Measurements from ENCODE around the gene CCL14. TPM values are rescaled to one million over a fixed set of nuclear protein-coding genes. Genes with fewer than 3 reads are reported as not detected.

CCL14 gene
- total and polyA plus RNA-seq, 2 of the 13 experiments (the other 11 are each of a cell fraction or from before 2014, with no cell fraction given), result 1.1 to 1.7 TPM

DNA sequence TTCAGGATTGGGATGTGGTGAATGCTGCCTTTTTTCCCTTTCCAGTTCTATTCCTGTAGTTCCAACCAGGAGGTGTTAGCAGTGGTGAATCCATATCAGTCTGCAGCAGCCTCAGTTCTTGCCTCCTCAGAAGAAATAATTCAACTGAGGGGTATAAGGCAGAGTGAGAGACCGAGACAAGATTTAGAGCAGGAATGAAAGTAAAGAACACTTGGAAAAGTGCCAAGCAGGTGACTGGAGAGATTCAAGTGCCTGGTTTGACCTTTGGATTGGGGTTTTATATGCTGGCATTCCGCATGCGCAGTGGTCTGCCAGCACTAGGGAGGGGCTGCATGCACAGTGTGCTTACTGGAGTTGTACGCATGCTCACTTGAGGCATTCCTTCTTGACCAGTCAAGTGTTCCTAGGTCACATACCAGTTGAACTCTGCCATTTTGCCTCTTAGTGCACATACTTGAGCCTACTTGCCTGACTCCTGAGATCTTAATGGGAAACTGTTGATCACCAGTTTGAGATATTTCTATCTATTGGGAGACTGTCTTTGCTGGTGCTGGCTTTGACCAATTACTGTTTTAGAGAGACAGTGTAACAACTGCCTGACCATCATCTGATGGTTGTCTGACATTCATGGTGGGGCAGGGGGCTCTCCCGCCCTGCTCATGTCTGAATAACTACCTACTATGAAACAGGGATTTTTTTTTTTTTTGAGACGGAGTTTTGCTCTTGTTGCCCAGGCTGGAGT lies 15.5 kb upstream of the CCL14 start (continued):
- TF ChIP-seq, protein P1, sequence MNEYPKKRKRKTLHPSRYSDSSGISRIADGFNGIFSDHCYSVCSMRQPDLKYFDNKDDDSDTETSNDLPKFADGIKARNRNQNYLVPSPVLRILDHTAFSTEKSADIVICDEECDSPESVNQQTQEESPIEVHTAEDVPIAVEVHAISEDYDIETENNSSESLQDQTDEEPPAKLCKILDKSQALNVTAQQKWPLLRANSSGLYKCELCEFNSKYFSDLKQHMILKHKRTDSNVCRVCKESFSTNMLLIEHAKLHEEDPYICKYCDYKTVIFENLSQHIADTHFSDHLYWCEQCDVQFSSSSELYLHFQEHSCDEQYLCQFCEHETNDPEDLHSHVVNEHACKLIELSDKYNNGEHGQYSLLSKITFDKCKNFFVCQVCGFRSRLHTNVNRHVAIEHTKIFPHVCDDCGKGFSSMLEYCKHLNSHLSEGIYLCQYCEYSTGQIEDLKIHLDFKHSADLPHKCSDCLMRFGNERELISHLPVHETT (CRISPR knock-in tag; conservative IDR thresholded peaks at IDR 0.05), result no peak
- TF ChIP-seq ZNF432 (CRISPR knock-in tag; IDR thresholded peaks at IDR 0.05; ENCODE audit: borderline replicate concordance) (no peak), ETS1 (CRISPR knock-in tag; IDR thresholded peaks at IDR 0.05) (no peak), MLXIP (CRISPR knock-in tag; IDR thresholded peaks at IDR 0.05; ENCODE audit: borderline replicate concordance) (no peak), ZNF468 (CRISPR knock-in tag; IDR thresholded peaks at IDR 0.05) (no peak), ZFP82 (CRISPR knock-in tag; IDR thresholded peaks at IDR 0.05; ENCODE audit: borderline replicate concordance) (no peak; the same call in 1 of the 2 replicates), PCBP2 (optimal IDR thresholded peaks at IDR 0.05; ENCODE audit: low read depth, low read length, poor library complexity, severe bottlenecking) (no peak), ZSCAN21 (CRISPR knock-in tag; IDR thresholded peaks at IDR 0.05; ENCODE audit: borderline replicate concordance) (no peak), TIGD3 (CRISPR knock-in tag; IDR thresholded peaks at IDR 0.05; ENCODE audit: borderline replicate concordance) (no peak), ZNF572 (CRISPR knock-in tag; IDR thresholded peaks at IDR 0.05) (no peak)
- TF ChIP-seq, protein P2, sequence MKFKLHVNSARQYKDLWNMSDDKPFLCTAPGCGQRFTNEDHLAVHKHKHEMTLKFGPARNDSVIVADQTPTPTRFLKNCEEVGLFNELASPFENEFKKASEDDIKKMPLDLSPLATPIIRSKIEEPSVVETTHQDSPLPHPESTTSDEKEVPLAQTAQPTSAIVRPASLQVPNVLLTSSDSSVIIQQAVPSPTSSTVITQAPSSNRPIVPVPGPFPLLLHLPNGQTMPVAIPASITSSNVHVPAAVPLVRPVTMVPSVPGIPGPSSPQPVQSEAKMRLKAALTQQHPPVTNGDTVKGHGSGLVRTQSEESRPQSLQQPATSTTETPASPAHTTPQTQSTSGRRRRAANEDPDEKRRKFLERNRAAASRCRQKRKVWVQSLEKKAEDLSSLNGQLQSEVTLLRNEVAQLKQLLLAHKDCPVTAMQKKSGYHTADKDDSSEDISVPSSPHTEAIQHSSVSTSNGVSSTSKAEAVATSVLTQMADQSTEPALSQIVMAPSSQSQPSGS (CRISPR knock-in tag; IDR thresholded peaks at IDR 0.05), result peak; percentile 59; the same call in 1 of the 2 replicates
- TF ChIP-seq, protein P3, sequence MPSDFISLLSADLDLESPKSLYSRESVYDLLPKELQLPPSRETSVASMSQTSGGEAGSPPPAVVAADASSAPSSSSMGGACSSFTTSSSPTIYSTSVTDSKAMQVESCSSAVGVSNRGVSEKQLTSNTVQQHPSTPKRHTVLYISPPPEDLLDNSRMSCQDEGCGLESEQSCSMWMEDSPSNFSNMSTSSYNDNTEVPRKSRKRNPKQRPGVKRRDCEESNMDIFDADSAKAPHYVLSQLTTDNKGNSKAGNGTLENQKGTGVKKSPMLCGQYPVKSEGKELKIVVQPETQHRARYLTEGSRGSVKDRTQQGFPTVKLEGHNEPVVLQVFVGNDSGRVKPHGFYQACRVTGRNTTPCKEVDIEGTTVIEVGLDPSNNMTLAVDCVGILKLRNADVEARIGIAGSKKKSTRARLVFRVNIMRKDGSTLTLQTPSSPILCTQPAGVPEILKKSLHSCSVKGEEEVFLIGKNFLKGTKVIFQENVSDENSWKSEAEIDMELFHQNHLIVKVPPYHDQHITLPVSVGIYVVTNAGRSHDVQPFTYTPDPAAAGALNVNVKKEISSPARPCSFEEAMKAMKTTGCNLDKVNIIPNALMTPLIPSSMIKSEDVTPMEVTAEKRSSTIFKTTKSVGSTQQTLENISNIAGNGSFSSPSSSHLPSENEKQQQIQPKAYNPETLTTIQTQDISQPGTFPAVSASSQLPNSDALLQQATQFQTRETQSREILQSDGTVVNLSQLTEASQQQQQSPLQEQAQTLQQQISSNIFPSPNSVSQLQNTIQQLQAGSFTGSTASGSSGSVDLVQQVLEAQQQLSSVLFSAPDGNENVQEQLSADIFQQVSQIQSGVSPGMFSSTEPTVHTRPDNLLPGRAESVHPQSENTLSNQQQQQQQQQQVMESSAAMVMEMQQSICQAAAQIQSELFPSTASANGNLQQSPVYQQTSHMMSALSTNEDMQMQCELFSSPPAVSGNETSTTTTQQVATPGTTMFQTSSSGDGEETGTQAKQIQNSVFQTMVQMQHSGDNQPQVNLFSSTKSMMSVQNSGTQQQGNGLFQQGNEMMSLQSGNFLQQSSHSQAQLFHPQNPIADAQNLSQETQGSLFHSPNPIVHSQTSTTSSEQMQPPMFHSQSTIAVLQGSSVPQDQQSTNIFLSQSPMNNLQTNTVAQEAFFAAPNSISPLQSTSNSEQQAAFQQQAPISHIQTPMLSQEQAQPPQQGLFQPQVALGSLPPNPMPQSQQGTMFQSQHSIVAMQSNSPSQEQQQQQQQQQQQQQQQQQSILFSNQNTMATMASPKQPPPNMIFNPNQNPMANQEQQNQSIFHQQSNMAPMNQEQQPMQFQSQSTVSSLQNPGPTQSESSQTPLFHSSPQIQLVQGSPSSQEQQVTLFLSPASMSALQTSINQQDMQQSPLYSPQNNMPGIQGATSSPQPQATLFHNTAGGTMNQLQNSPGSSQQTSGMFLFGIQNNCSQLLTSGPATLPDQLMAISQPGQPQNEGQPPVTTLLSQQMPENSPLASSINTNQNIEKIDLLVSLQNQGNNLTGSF (CRISPR knock-in tag; IDR thresholded peaks at IDR 0.05), result no peak
